CD4-positive, alpha-beta T cell treated with Interleukin-12 subunit alpha and Interleukin-12 subunit beta, for 1 hour (primary cell): ENCODE results near the gene MEIS1.

ENCODE experiments used
- DNase-seq: peaks from one replicate; pipeline ENCODE4 v3.0.0-alpha.2; 2020

Gene MEIS1

DNA sequence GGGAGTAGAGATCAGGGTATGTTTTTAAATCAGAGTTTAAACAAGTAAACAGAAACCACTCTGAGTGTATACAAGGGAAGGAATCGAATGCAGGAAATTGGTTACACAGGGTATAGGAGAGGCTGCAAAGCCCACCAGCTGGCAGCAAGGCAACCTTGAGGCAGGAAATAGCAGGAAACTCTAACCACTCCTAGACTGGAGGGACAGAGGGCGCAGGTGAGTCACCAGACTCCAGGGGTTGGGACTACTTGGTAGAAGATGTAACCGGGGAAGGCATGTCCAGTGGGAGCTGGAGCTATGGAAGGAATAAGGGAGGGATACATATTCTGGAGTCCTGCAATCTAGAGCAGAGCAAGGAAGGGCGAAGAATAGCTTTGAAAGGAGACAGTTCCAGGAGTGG is 152.3 kb downstream of the MEIS1 start:
- no peak for DNase-seq

DNA sequence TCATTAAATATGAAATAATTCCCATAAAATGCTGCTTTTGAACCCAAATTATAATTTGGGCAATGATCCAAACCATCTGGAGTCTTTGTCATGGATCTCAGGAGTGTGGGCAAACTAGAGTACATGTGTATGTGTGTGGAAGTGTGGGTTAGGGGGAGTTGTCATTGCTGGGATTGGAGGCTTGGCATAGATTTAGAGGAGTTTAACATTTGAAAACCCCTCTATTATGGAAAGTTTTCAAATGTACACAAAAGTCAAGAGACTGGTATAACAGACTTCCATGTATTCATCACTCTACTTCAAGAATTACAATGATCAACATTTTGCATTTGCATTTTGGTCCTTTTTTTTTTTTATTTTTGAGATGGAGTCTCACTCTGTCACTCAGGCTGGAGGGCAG is 159.1 kb downstream of the MEIS1 start:
- DNase-seq: no peak

DNA sequence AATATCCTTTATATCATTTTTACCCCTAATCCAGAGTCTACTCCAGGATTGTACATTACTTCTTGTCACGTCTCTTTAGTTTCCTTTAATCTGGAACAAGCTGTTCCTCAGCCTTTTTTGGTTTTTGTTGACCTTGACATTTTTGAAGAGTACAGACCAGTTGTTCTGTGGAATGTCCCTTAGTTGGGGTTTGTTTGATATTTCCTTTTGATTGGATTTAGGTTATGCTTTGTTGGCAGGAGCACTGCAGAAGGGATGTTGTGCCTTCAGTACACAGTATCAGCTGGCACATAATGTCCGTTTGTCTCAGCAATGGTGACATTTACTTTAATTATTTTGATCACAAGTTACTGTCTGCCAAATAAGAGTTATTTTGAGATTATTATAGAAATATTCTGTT is 160.6 kb downstream of the MEIS1 start:
- no peak for DNase-seq

DNA sequence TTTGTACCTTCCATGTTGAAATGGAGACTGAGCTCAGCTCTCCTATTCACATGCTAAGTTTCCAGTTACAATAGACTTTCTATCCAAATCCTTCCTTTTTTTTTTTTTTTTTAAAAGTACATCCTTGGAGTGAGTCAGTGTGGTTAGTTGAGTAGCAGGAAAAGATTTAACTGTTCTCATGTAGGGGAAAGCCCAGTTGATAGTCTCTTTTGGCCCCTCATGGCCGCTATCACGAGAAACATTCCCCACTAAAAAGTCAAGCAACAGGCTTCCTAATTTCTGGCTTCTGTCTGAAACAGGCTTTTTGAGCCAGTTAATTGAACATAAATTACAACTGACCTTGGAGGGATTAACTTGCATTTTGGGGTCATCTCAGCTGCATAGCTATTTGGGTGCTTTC is 161.3 kb downstream of the MEIS1 start:
- no peak for DNase-seq

DNA sequence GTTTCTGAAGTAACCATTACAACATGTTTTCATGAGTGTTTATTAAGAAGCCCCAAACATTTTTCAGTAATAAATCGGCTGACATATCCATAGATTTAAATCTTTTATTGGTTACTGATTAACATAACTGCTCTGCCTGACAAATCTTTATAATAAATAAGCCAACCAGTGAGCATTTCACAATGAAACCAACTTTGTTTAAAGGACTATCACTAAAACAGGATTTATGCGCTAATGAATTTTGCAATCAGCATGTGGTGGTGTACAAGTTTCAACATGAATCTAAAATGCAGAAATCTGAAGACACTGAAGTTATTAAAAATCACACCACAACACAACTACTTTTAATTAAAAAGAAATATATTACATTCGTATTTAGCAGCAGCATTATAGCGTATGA is 166.7 kb downstream of the MEIS1 start:
- DNase-seq: no peak

DNA sequence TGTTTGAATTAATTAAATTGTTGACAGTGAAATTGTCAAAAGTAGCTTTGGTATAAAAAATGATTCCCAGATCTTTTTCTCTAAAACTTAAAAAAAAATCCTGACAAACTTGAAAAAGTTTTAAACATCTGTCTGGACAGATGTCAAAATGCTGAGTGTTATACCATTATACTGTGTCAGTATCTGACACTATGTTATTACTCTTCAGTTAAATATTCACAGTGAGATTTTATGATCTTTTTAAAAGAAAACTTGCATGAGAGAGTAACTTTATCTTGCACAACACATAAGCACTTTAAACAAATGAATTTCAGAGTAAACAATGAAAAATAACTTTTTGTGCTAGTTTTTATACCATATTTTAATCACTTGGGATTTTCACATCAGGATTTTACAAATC is 167.4 kb downstream of the MEIS1 start:
- DNase-seq: no peak

DNA sequence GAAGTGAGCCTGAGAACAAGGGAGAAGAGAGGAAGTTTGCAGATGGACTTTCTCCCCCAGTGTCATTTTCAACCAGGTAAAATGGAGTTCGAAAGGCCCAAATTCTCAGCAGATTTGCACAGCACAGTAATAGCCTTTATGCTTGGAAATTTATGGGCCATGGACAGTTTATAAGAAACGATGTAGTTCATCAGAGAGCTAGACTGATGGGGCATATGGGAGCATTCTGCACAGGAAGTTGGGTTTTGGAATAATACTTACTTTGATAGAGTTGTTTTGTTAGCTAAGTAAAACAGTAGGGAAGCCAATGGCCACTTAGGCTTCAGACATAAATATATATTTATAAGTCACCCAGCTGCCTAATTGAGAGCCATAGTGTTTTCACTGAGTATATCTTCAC is 169.4 kb downstream of the MEIS1 start:
- DNase-seq: no peak

DNA sequence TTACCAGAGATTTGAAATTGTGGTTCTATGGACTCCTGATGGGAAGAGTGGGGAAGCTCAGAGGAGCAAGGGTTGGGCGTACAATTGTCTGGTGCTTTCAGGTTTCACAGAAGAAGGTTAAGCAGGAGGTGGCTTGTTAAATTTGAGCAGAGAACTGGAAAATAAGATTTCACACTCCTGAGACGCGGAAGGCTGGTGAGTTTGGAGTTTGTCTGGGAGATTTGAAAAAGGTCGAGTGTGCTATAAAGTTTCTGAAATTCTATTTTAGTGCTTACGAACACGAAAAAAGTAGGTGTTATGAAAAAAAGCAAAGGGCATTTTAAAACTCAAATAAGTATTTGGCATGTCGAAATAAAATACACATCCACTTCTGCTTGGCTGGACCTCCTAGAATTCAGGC is 170.1 kb downstream of the MEIS1 start:
- no peak for DNase-seq

DNA sequence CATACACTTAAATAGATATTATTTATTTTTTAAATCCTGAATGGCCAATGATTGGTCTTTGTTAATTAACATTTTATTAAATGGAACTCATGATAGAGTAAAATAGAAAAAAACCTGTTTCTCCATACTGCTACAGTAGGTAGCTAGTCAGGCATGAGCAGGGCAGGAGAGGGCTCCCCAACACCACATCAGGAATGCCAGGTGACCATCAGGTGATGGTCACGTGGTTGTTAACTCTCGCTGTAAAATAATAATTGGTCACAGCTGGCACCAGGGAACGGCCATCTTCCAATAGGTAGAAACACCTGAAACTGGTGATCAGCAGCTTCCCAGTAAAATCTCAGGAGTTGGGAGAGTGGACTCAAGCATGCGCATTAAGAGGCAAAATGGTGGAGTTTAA is 172.2 kb downstream of the MEIS1 start:
- DNase-seq: no peak
